ENCODE data around the gene NCR2.

The NCR2 gene

GRCh38 chr6:41321183-41321582 is 14.2 kb upstream of the NCR2 start (continued):
- TF ChIP-seq ZNF302 (tag by site-specific recombination; IDR thresholded peaks at IDR 0.05; ENCODE audit: low read depth) = no peak

- H3K36me3 ChIP-seq (ENCODE audit: control insufficient read depth in 2 of 2, insufficient read depth in 1 of 2, low read length in 2 of 2) = no peaks in the 10 kb centered on the region
- H3K4me3 ChIP-seq (ENCODE audit: low read depth, low read length) = no peak overlapping the region
- CTCF ChIA-PET = interaction anchor here (1.3 kb wide), 1 partner anchor 97 kb away, joined by 3 read pairs; no protein-coding TSS in a partner anchor
Measured at GRCh38 chr6:41325446-41326066, 9.9 kb upstream of the NCR2 start.

GRCh38 chr6:41326092-41326491 is 9.3 kb upstream of the NCR2 start:
- POLR2A ChIA-PET = no interaction called here
- CTCF ChIA-PET = interaction anchor here (1.3 kb wide), 1 partner anchor 97 kb away, joined by 3 read pairs; no protein-coding TSS in a partner anchor
- Histone ChIP-seq H3K36me3 (ENCODE audit: control insufficient read depth in 2 of 2, insufficient read depth in 1 of 2, low read length in 2 of 2) (no peaks in the 10 kb centered on the region), H3K4me1 (ENCODE audit: control insufficient read depth, insufficient read depth, low read length) (no peaks in the 10 kb centered on the region), H3K4me3 (ENCODE audit: low read depth, low read length) (no peak overlapping the region), H3K9me3 (ENCODE audit: control insufficient read depth, insufficient read depth, low read depth, low read length) (no peaks in the 10 kb centered on the region), H3K27ac (ENCODE audit: extremely low read depth, low read depth, low read length) (no peak overlapping the region)
- 0 out of 2 replicates have a peak, but pooled peaks have one; percentile 9 for TF ChIP-seq MZF1 (tag by site-specific recombination; IDR thresholded peaks at IDR 0.05; ENCODE audit: borderline replicate concordance)
- no peak for TF ChIP-seq ZNF221 (tag by site-specific recombination; IDR thresholded peaks at IDR 0.05; ENCODE audit: borderline replicate concordance)
- peak; percentile 18; the same call in 1 of the 2 replicates for TF ChIP-seq YY1 (tag by site-specific recombination; IDR thresholded peaks at IDR 0.05)
- peak; percentile 56; the same call in 1 of the 2 replicates for TF ChIP-seq ATF2 (tag by site-specific recombination; IDR thresholded peaks at IDR 0.05; ENCODE audit: low read depth)
- TF ChIP-seq ZNF248 (tag by site-specific recombination; IDR thresholded peaks at IDR 0.05) = no peak
- TF ChIP-seq ZNF488 (tag by site-specific recombination; IDR thresholded peaks at IDR 0.05) = no peak
- TF ChIP-seq ZNF791 (tag by site-specific recombination; IDR thresholded peaks at IDR 0.05) = no peak
- no peak for TF ChIP-seq ZNF785 (tag by site-specific recombination; IDR thresholded peaks at IDR 0.05)
- TF ChIP-seq ZNF610 (tag by site-specific recombination; IDR thresholded peaks at IDR 0.05; ENCODE audit: borderline replicate concordance) = no peak
- TF ChIP-seq ZBTB17 (tag by site-specific recombination; IDR thresholded peaks at IDR 0.05) = 0 out of 2 replicates have a peak, but pooled peaks have one; percentile 11
- TF ChIP-seq BCL6B (tag by site-specific recombination; IDR thresholded peaks at IDR 0.05) = no peak
- TF ChIP-seq ZNF600 (tag by site-specific recombination; IDR thresholded peaks at IDR 0.05) = no peak

More at GRCh38 chr6:41325446-41326066, 9.9 kb upstream of the NCR2 start:
- Histone ChIP-seq H3K9me3 (ENCODE audit: control insufficient read depth, insufficient read depth, low read depth, low read length) (no peaks in the 10 kb centered on the region), H3K27ac (ENCODE audit: extremely low read depth, low read depth, low read length) (no peak overlapping the region), H3K4me1 (ENCODE audit: control insufficient read depth, insufficient read depth, low read length) (no peaks in the 10 kb centered on the region)
- POLR2A ChIA-PET = no interaction called here
- no peak for TF ChIP-seq ZNF157 (tag by site-specific recombination; IDR thresholded peaks at IDR 0.05)
- no peak for TF ChIP-seq ZNF292 (tag by site-specific recombination; IDR thresholded peaks at IDR 0.05; ENCODE audit: borderline replicate concordance, low read depth)
- no peak for TF ChIP-seq ZNF416 (tag by site-specific recombination; IDR thresholded peaks at IDR 0.05)
- TF ChIP-seq MZF1 (tag by site-specific recombination; IDR thresholded peaks at IDR 0.05; ENCODE audit: borderline replicate concordance) = peak; percentile 57; the same call in 1 of the 2 replicates
- TF ChIP-seq ZNF768 (tag by site-specific recombination; IDR thresholded peaks at IDR 0.05) = no peak

All from HEK293 (cell line).